Ascending aorta (tissue), 2 donors: Measurements from ENCODE around the gene ZNF500. TPM values are rescaled to one million over a fixed set of nuclear protein-coding genes. Genes with fewer than 3 reads are reported as not detected.

Experiments
- DNase-seq, 2 donors: peaks; one replicate each; pipeline ENCODE4 v3.0.0-alpha.2; 2019; ENCODE audit warnings: low spot score in 2 of 2
- H3K27ac ChIP-seq, 2 donors: fragments of 200-600 bp; sonication (generic); one replicate each; pipeline ENCODE4 v1.5.1; 2016 to 2017; ENCODE audit warnings: mild to moderate bottlenecking in 1 of 2
- H3K27me3 ChIP-seq: fragments of 200-600 bp; sonication (generic); one replicate; pipeline ENCODE4 v1.5.1; 2017
- H3K36me3 ChIP-seq, 2 donors: fragments of 200-600 bp; sonication (generic); one replicate each; pipeline ENCODE4 v1.5.1; 2016
- H3K4me1 ChIP-seq, 2 donors: fragments of 200-600 bp; sonication (generic); one replicate each; pipeline ENCODE4 v1.5.1; 2016 to 2017; ENCODE audit warnings: mild to moderate bottlenecking in 1 of 2
- H3K4me3 ChIP-seq, 2 donors: fragments of 200-600 bp; sonication (generic); one replicate each; pipeline ENCODE4 v1.5.1; 2016 to 2017; ENCODE audit warnings: mild to moderate bottlenecking in 1 of 2
- H3K9me3 ChIP-seq, 2 donors: fragments of 200-600 bp; sonication (generic); one replicate each; pipeline ENCODE4 v1.5.1; 2016
- CTCF ChIP-seq, 3 experiments: fragments of 200-600 bp in 2 of 3; fragments of 450-650 bp in 1 of 3; sonication (generic) in 2 of 3; IDR thresholded peaks; one replicate each; pipeline ENCODE4 v1.5.1; 2016 to 2019; ENCODE audit warnings: antibody characterized with exemption in 3 of 3, mild to moderate bottlenecking in 1 of 3, moderate library complexity in 1 of 3
- intact Hi-C: fragments of 100-400 bp; cut with DNase I; formaldehyde crosslinking; loops from one replicate; pipeline ENCODE4 v1.15.1; 2023
- total RNA-seq: library from RNA; depleted of rRNA; stranded (reverse); fragments of >200 nt; gene quantifications from one replicate; pipeline ENCODE4 v1.1.0, GENCODE V29; 2016

The ZNF500 gene
- total RNA-seq, 1 donor from 2014 or later: 13.7 TPM

GRCh38 chr16:4802659-4803287, 35.8 kb upstream of the ZNF500 start:
- Histone ChIP-seq H3K9me3 (no peaks in the 10 kb centered on the region), H3K27me3 (no peaks in the 10 kb centered on the region), H3K36me3 (peaks cover 19 to 39% of the 10 kb centered on the region in 2 donors), H3K27ac (peak overlapping the region; percentile 67 to 69), H3K4me3 (peak overlapping the region; percentile 74 to 78), H3K4me1 (peaks cover 4 to 9% of the 10 kb centered on the region in 2 donors)
- TF ChIP-seq CTCF (IDR thresholded peaks at IDR 0.05): peak in 1 of 3 experiments; percentile 1
- peak; percentile 73 to 95 for DNase-seq
- intact Hi-C loops: loop anchor here (1.0 to 2.0 kb wide), 4 partner anchors 33 to 154 kb away; partner anchors contain the start of genes ANKS3, DNAAF8, GLYR1 and UBN1

DNA sequence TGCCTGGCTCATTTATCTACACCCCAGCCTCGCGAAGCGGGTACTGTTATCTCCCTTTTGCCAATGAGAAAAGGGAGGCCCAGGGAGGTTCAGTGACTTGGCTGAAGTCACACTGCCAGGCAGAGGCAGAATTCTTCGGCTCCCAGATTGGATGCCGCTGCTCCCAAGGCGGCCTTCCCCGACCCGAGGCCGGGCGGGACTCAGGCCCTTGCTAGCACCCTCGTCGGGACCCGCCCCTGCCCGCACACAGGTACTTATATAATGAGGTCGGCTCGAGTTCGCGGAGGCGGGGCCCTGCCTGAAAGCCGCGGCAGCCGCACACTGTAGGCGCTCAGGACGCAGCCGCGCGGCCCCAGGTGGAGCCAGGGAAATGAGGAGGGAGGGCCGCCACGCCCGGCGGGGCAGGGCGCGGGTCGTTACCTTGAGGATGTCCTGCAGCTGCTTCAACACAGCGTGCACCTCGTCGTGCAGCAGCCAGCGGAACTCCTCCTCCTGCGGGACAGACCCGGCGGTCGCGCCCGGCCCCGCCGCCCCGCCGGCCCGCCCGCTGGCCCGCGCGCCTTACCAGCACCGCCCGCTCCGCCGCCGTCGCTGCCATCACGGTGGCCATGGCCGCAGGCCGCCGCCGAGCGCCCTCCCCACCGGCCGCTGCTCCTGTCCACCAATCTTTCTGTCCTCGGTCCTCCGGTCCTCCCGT, 35.1 kb upstream of the ZNF500 start, which contains the start of gene ROGDI:
ROGDI (minus strand) TSS at position 672 of the 697 bp plus-strand sequence; CDS start at position 610, 62 bp downstream.
- intact Hi-C loops: loop anchor here (1.0 to 2.0 kb wide), 4 partner anchors 33 to 155 kb away; partner anchors contain the start of genes ANKS3, DNAAF8, GLYR1 and UBN1
- H3K27ac ChIP-seq: peak within 1 kb of the TSS; percentile 67 to 69
- H3K4me1 ChIP-seq: peaks cover 4 to 9% of the 10 kb centered on the region in 2 donors
- DNase-seq: peak; percentile 46 to 87
- H3K4me3 ChIP-seq: peak within 1 kb of the TSS; percentile 74 to 78
- no peaks in the 10 kb centered on the region for H3K27me3 ChIP-seq
- no peaks in the 10 kb centered on the region for H3K9me3 ChIP-seq
- peak in 1 of 3 experiments; percentile 5 for TF ChIP-seq CTCF (IDR thresholded peaks at IDR 0.05)
- H3K36me3 ChIP-seq: peaks cover 19 to 36% of the 10 kb centered on the region in 2 donors

- no peak for DNase-seq
- no peak for TF ChIP-seq CTCF (IDR thresholded peaks at IDR 0.05)
- peaks cover 4 to 9% of the 10 kb centered on the region in 2 donors for H3K4me1 ChIP-seq
- peak overlapping the region; percentile 74 to 78 for H3K4me3 ChIP-seq
- intact Hi-C loops: no loop called here
- no peaks in the 10 kb centered on the region for H3K9me3 ChIP-seq
- peak overlapping the region; percentile 67 to 69 for H3K27ac ChIP-seq
- H3K36me3 ChIP-seq: peaks cover 20 to 34% of the 10 kb centered on the region in 2 donors
- H3K27me3 ChIP-seq: no peaks in the 10 kb centered on the region
Observed at GRCh38 chr16:4801051-4801961, 34.3 kb upstream of the ZNF500 start.

DNA sequence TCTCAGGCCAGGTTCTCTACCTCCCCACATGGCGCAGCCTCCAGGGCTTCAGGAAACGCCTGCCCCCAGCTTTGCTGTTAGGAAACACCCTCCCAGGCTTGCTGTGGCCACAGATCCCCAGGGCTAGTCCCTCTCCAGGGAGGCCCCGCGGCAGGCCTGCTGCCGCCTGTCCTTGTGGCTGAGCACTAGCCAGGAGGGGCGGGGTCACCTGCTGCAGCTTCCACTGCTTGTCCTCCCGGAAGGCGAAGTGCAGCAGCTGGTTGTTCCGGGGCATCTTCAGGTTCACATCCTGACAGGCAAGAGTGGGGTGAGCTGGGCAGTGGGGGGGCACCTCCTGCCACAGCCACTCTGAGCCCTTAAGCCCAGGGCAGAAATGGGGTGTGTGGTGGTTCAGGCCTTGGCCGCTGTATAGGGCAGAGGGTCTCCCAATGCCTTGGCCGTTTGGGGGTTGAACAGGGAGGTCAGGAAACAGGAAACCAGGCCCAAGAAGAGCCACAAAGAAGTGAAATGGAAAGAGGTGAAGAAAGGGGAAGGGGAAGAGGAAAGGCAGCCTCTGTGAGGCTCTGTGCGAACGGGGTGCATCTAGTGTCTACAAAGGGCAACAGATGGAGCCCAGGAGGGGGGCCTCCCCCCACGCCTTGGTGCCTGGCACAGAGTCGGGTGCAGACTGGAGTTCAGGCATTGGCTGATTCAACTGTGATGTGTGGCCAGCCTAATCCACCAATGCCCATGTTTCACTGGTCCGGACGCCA, 33.5 kb upstream of the ZNF500 start:
- Histone ChIP-seq H3K27ac (no peak overlapping the region), H3K9me3 (no peaks in the 10 kb centered on the region), H3K4me1 (peaks cover 4 to 9% of the 10 kb centered on the region in 2 donors), H3K27me3 (no peaks in the 10 kb centered on the region), H3K36me3 (peaks cover 20 to 26% of the 10 kb centered on the region in 2 donors), H3K4me3 (no peak overlapping the region)
- intact Hi-C loops: no loop called here
- no peak for TF ChIP-seq CTCF (IDR thresholded peaks at IDR 0.05)
- DNase-seq: no peak
